Esophagus mucosa (tissue), 1 donor: ENCODE measurements around the gene ALLC. TPM values are rescaled to one million over a fixed set of nuclear protein-coding genes. Genes with fewer than 3 reads are reported as not detected.
"Not testable (repeated sequence)": the region's sequence is repeated elsewhere in the genome, so short reads cannot be mapped to it uniquely, and the experiment has no call there.

Experiments
- ATAC-seq: fragments of 200-7000 bp; cut with Tn5 transposase; one replicate; pipeline ENCODE4 v1.9.1; 2020
- total RNA-seq: library from RNA; stranded (reverse); gene quantifications from one replicate; pipeline ENCODE4 v1.2.4, GENCODE V29; 2023
- donor health status: DM: yes; HTN: yes; CAD: no.

ALLC gene
- total RNA-seq, 1 donor from 2014 or later: not detected

- ATAC-seq: no peak
Measured at GRCh38 chr2:3656762-3657721, 958 bp upstream of the ALLC start.

- ATAC-seq: no peak
Measured at GRCh38 chr2:3659447-3660432, 1.7 kb downstream of the ALLC start.

- ATAC-seq: not testable (repeated sequence)
Measured at GRCh38 chr2:3660640-3661039, 2.6 kb downstream of the ALLC start.

- no peak for ATAC-seq
Measured at GRCh38 chr2:3661149-3661660, 3.2 kb downstream of the ALLC start.

- peak; percentile 50 for ATAC-seq
Measured at GRCh38 chr2:3662239-3662638, 4.2 kb downstream of the ALLC start.

- ATAC-seq: no peak
Measured at GRCh38 chr2:3664118-3664517, 6.1 kb downstream of the ALLC start.

- ATAC-seq: peak; percentile 84
Measured at GRCh38 chr2:3664925-3665324, 6.9 kb downstream of the ALLC start.

- no peak for ATAC-seq
Measured at GRCh38 chr2:3665886-3666612, 8.0 kb downstream of the ALLC start.

GRCh38 chr2:3666613-3666975 is 8.6 kb downstream of the ALLC start:
- no peak for ATAC-seq

GRCh38 chr2:3667151-3667631 is 9.2 kb downstream of the ALLC start:
- no peak for ATAC-seq

GRCh38 chr2:3669656-3670055 is 11.7 kb downstream of the ALLC start:
- no peak for ATAC-seq

GRCh38 chr2:3670376-3670775 is 12.4 kb downstream of the ALLC start:
- ATAC-seq: no peak

GRCh38 chr2:3670941-3671340 is 12.9 kb downstream of the ALLC start:
- no peak for ATAC-seq

GRCh38 chr2:3672861-3673678 is 15.1 kb downstream of the ALLC start:
- ATAC-seq: no peak

- ATAC-seq: no peak
Measured at GRCh38 chr2:3674066-3674845, 16.3 kb downstream of the ALLC start.

- no peak for ATAC-seq
Measured at GRCh38 chr2:3675687-3676086, 17.7 kb downstream of the ALLC start.

GRCh38 chr2:3677436-3677835 is 19.4 kb downstream of the ALLC start:
- no peak for ATAC-seq

GRCh38 chr2:3678212-3678611 is 20.2 kb downstream of the ALLC start:
- ATAC-seq: no peak

- ATAC-seq: no peak
Measured at GRCh38 chr2:3679180-3679579, 21.2 kb downstream of the ALLC start.

GRCh38 chr2:3679616-3680393 is 21.8 kb downstream of the ALLC start:
- ATAC-seq: no peak
